A673 (cell line): Measurements from ENCODE around the gene PDE5A. TPM values are rescaled to one million over a fixed set of nuclear protein-coding genes. Genes with fewer than 3 reads are reported as not detected.

ENCODE experiments used
- BruUV-seq: library from RNA; stranded (reverse); fragments of 400-500 nt; replicated peaks from 2 replicates; lab custom pipeline; 2021; lab: Mats Ljungman, UMichigan
- CTCF ChIA-PET: fragments of 300-600 bp; sonication (Branson Sonifier 250); formaldehyde crosslinking; loops from one replicate; lab custom pipeline; 2022; ENCODE audit warnings: antibody characterized with exemption; lab: Charles Lee
- POLR2A ChIA-PET: fragments of 300-600 bp; sonication (Branson Sonifier 250); formaldehyde crosslinking; loops from one replicate; lab custom pipeline; 2022; ENCODE audit warnings: antibody characterized with exemption; ENCODE audit not compliant: low non-redundant PET; lab: Charles Lee
- DNase-seq: peaks from one replicate; pipeline ENCODE4 v3.0.0-alpha.2; 2015; ENCODE audit warnings: low spot score
- H3K27ac ChIP-seq: fragments of 200-600 bp; sonication (generic); 2 replicates; pipeline ENCODE4 v1.5.1; 2016; ENCODE audit warnings: mixed run types, low read depth, mild to moderate bottlenecking, mixed read lengths, antibody characterized with exemption, low read length; ENCODE audit not compliant: poor library complexity, severe bottlenecking
- H3K27me3 ChIP-seq: fragments of 200-600 bp; sonication (generic); replicated peaks from 2 replicates; pipeline ENCODE4 v1.6.1; 2017; ENCODE audit warnings: mixed run types, low read depth, mild to moderate bottlenecking, mixed read lengths, antibody characterized with exemption, low read length; ENCODE audit not compliant: insufficient read depth, poor library complexity
- H3K36me3 ChIP-seq: fragments of 200-600 bp; sonication (generic); 2 replicates; pipeline ENCODE4 v1.6.1; 2016; ENCODE audit warnings: mixed run types, mild to moderate bottlenecking, mixed read lengths, antibody characterized with exemption, low read length; ENCODE audit not compliant: insufficient read depth, poor library complexity, severe bottlenecking
- H3K4me1 ChIP-seq: fragments of 200-600 bp; sonication (generic); 2 replicates; pipeline ENCODE4 v1.6.1; 2017; ENCODE audit warnings: mixed run types, mild to moderate bottlenecking, mixed read lengths, antibody characterized with exemption, low read length; ENCODE audit not compliant: insufficient read depth, poor library complexity, severe bottlenecking
- H3K4me3 ChIP-seq: fragments of 200-600 bp; sonication (generic); 2 replicates; pipeline ENCODE4 v1.5.1; 2016; ENCODE audit warnings: low read depth, mixed run types, mild to moderate bottlenecking, mixed read lengths, low read length; ENCODE audit not compliant: poor library complexity, severe bottlenecking
- H3K9me3 ChIP-seq: fragments of 200-600 bp; sonication (generic); 2 replicates; pipeline ENCODE4 v1.6.1; 2016; ENCODE audit warnings: mixed run types, low read depth, mild to moderate bottlenecking, mixed read lengths, antibody characterized with exemption, low read length; ENCODE audit not compliant: poor library complexity, severe bottlenecking
- CTCF ChIP-seq: fragments of 300-800, 200-600 bp; sonication (generic); conservative IDR thresholded peaks from 2 replicates; pipeline ENCODE4 v1.5.1; 2017; ENCODE audit warnings: low read depth, mild to moderate bottlenecking, antibody characterized with exemption, low read length, moderate library complexity, mixed read lengths
- EZH2 ChIP-seq: fragments of 200-600 bp; sonication (generic); IDR thresholded peaks from 2 replicates; pipeline ENCODE4 v1.6.1; 2017; ENCODE audit warnings: borderline replicate concordance, low read depth, mild to moderate bottlenecking, mixed read lengths, antibody characterized with exemption, low read length; ENCODE audit not compliant: poor library complexity, severe bottlenecking
- intact Hi-C: fragments of 100-400 bp; cut with micrococcal nuclease; formaldehyde crosslinking; loops from one replicate; pipeline ENCODE4 v1.10.0; 2022; ENCODE audit not compliant: unreplicated experiment
- total RNA-seq: library from RNA; stranded (reverse); gene quantifications from 2 replicates; pipeline ENCODE4 v1.2.3, GENCODE V29; 2021

Gene PDE5A
- total RNA-seq, 1 experiment from 2014 or later = 1.2 TPM

DNA sequence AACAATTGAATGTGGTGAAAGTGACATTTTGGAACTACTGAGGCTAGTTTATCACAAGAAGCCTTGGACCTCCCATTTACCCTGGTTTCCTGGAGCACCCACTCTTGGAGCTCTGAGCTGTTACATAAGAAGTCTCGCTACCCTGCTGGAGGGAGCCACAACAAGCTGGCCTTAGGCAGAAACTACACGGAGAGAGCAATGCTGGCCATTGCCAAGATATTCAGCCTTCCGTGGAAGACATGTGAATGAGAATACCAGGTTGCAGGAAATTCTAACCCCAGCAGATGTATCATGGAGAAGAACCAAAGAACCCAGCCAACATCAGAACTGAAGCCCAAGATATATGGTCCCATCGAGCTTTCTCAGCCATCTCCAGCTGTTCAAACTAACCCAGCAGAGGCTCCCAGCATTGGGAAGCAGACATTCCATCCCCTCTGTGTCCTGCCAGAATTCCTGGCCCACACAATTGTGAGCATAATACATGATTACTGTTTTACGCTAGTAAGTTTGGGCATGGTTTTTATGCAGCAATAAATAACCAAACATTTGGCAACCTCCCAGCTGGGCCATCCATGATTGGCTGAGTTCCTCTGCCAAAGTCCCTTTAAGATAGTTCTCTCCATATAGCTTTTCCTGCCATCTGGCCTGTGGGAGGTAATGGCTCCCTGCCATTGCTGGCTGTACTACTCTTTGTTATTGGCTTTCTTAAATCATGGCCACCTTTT is 17.9 kb upstream of the PDE5A start:
- ChIA-PET POLR2A (no interaction called here), CTCF (no interaction called here)
- TF ChIP-seq EZH2 = no peak
- TF ChIP-seq CTCF = no peak
- no peak overlapping the region for H3K4me3 ChIP-seq
- H3K9me3 ChIP-seq = no peaks in the 10 kb centered on the region
- no peaks in the 10 kb centered on the region for H3K36me3 ChIP-seq
- DNase-seq = peak; percentile 18
- H3K27ac ChIP-seq = no peak overlapping the region
- BruUV-seq = no TSS peak
- no peaks in the 10 kb centered on the region for H3K27me3 ChIP-seq
- intact Hi-C loops = no loop called here
- H3K4me1 ChIP-seq = peaks cover 6% of the 10 kb centered on the region

GRCh38 chr4:119643306-119644042 is 14.9 kb upstream of the PDE5A start:
- no peaks in the 10 kb centered on the region for H3K27me3 ChIP-seq
- H3K4me3 ChIP-seq = no peak overlapping the region
- POLR2A ChIA-PET = interaction anchor here (0.7 kb wide), 1 partner anchor 101 kb away, joined by 3 read pairs; no protein-coding TSS in a partner anchor
- TF ChIP-seq CTCF = no peak
- TF ChIP-seq EZH2 = no peak
- H3K9me3 ChIP-seq = no peaks in the 10 kb centered on the region
- CTCF ChIA-PET = no interaction called here
- H3K27ac ChIP-seq = no peak overlapping the region
- H3K36me3 ChIP-seq = no peaks in the 10 kb centered on the region
- BruUV-seq = no TSS peak
- DNase-seq = no peak
- intact Hi-C loops = no loop called here
- peaks cover 6% of the 10 kb centered on the region for H3K4me1 ChIP-seq

- DNase-seq = no peak
- Histone ChIP-seq H3K9me3 (no peaks in the 10 kb centered on the region), H3K27ac (no peak overlapping the region), H3K27me3 (no peaks in the 10 kb centered on the region), H3K4me3 (no peak overlapping the region), H3K36me3 (no peaks in the 10 kb centered on the region), H3K4me1 (peaks cover 3% of the 10 kb centered on the region)
- POLR2A ChIA-PET = no interaction called here
- BruUV-seq = no TSS peak
- intact Hi-C loops = no loop called here
- no peak for TF ChIP-seq EZH2
- no peak for TF ChIP-seq CTCF
- CTCF ChIA-PET = no interaction called here
Observed at GRCh38 chr4:119641765-119642164, 13.2 kb upstream of the PDE5A start.
